H1 (cell line): ENCODE results near the gene WDR74. TPM values are rescaled to one million over a fixed set of nuclear protein-coding genes. Genes with fewer than 3 reads are reported as not detected.

ENCODE experiments used
- CTCF ChIA-PET: fragments of 300-600 bp; sonication (Branson Sonifier 250); formaldehyde crosslinking; loops from one replicate; lab custom pipeline; 2021; ENCODE audit not compliant: partially characterized antibody; lab: Charles Lee
- POLR2A ChIA-PET: fragments of 300-600 bp; sonication (Branson Sonifier 250); formaldehyde crosslinking; loops from one replicate; lab custom pipeline; 2021; ENCODE audit warnings: inconsistent platforms; ENCODE audit not compliant: partially characterized antibody; lab: Charles Lee
- DNase-seq, 2 experiments: peaks; one replicate each; pipeline versions ENCODE4 v3.0.0 to v3.0.0-alpha.2; 2010 to 2022; ENCODE audit warnings: low spot score in 2 of 2, low read depth in 1 of 2, mixed read lengths in 1 of 2
- FAIRE-seq: peaks from 2 replicates; lab custom pipeline; 2011; peaks lifted over from hg19 to GRCh38; lab: Jason Lieb, UNC
- H2AFZ ChIP-seq: 2 replicates; pipeline ENCODE4 v1.8.1; 2012; ENCODE audit warnings: low read length, inconsistent platforms
- H2AK5ac ChIP-seq: 2 replicates; pipeline ENCODE4 v1.6.1; 2013; ENCODE audit warnings: low read depth, low read length
- H2BK120ac ChIP-seq: replicated peaks from 2 replicates; pipeline ENCODE3; 2013; ENCODE audit warnings: low read depth, low read length, inconsistent platforms
- H2BK12ac ChIP-seq: 2 replicates; pipeline ENCODE4 v1.6.1; 2013; ENCODE audit warnings: low read depth, low read length
- H2BK15ac ChIP-seq: 2 replicates; pipeline ENCODE4 v1.6.1; 2013; ENCODE audit warnings: low read length
- H2BK20ac ChIP-seq: 2 replicates; pipeline ENCODE4 v1.6.1; 2013; ENCODE audit warnings: low read length
- H2BK5ac ChIP-seq: 2 replicates; pipeline ENCODE4 v1.6.1; 2013; ENCODE audit warnings: low read depth, low read length
- H3K14ac ChIP-seq: 2 replicates; pipeline ENCODE4 v1.6.1; 2013; ENCODE audit warnings: inconsistent platforms; ENCODE audit not compliant: insufficient read length
- H3K18ac ChIP-seq: 2 replicates; pipeline ENCODE4 v1.6.1; 2013; ENCODE audit warnings: low read length; ENCODE audit errors: extremely low read depth
- H3K23ac ChIP-seq: 2 replicates; pipeline ENCODE4 v1.6.1; 2013; ENCODE audit warnings: inconsistent platforms; ENCODE audit not compliant: insufficient read length
- H3K23me2 ChIP-seq: 2 replicates; pipeline ENCODE4 v1.6.1; 2013; ENCODE audit warnings: low read depth, low read length
- H3K27ac ChIP-seq: 2 replicates; pipeline ENCODE4 v1.6.1; 2011; ENCODE audit warnings: low read depth, low read length, inconsistent platforms
- H3K27me3 ChIP-seq, 4 experiments: replicated peaks in 1 of 4; 1 replicate in 1 of 4; 2 replicates in 3 of 4; pipeline versions ENCODE4 v1.6.1 to v1.8.1; 2011 to 2013; ENCODE audit warnings: low read length in 3 of 4, mild to moderate bottlenecking in 3 of 4, inconsistent platforms in 2 of 4, mixed read lengths in 2 of 4, moderate library complexity in 1 of 4; ENCODE audit not compliant: control insufficient read depth in 3 of 4, insufficient read depth in 3 of 4; ENCODE audit errors: extremely low read depth in 1 of 4
- H3K36me3 ChIP-seq, 4 experiments: 2 replicates each; pipeline versions ENCODE4 v1.6.1 to v1.8.1; 2011 to 2013; ENCODE audit warnings: mild to moderate bottlenecking in 4 of 4, low read length in 3 of 4, moderate library complexity in 2 of 4, control low read depth in 1 of 4, inconsistent platforms in 1 of 4; ENCODE audit not compliant: insufficient read depth in 4 of 4, control insufficient read depth in 2 of 4
- H3K4ac ChIP-seq: replicated peaks from 2 replicates; pipeline ENCODE3; 2013; ENCODE audit warnings: low read length, low read depth, mixed read lengths, inconsistent platforms; ENCODE audit not compliant: insufficient read length
- H3K4me1 ChIP-seq, 4 experiments: replicated peaks in 1 of 4; 1 replicate in 1 of 4; 2 replicates in 3 of 4; pipeline versions ENCODE4 v1.6.1 to v1.8.1; 2011 to 2013; ENCODE audit warnings: low read length in 3 of 4, inconsistent platforms in 2 of 4, mixed read lengths in 1 of 4; ENCODE audit not compliant: insufficient read depth in 4 of 4, control insufficient read depth in 3 of 4
- H3K4me2 ChIP-seq, 2 experiments: 2 replicates each; pipeline versions ENCODE4 v1.6.1 to v1.8.1; 2011 to 2013; ENCODE audit warnings: low read depth in 2 of 2, low read length in 2 of 2, control low read depth in 1 of 2, inconsistent platforms in 1 of 2, mild to moderate bottlenecking in 1 of 2; ENCODE audit not compliant: insufficient read depth in 1 of 2
- H3K4me3 ChIP-seq, 4 experiments: fragments of 200-600, 300-600 bp in 1 of 4; sonication (generic), shearing (Covaris generic), sonication (Bioruptor Twin) in 1 of 4; 2 replicates each; pipeline versions ENCODE4 v1.5.1 to v1.8.1; 2011 to 2016; ENCODE audit warnings: low read length in 4 of 4, low read depth in 3 of 4, control low read depth in 2 of 4, inconsistent platforms in 2 of 4, mild to moderate bottlenecking in 2 of 4, mixed read lengths in 1 of 4, moderate library complexity in 1 of 4; ENCODE audit not compliant: insufficient read depth in 2 of 4; ENCODE audit errors: extremely low read depth in 1 of 4
- H3K56ac ChIP-seq: replicated peaks from 2 replicates; pipeline ENCODE3; 2013; ENCODE audit warnings: low read depth, mild to moderate bottlenecking, mixed read lengths, low read length, inconsistent platforms; ENCODE audit not compliant: insufficient read length
- H3K79me1 ChIP-seq: 2 replicates; pipeline ENCODE4 v1.6.1; 2013; ENCODE audit warnings: low read depth, low read length, control low read depth
- H3K79me2 ChIP-seq, 2 experiments: 2 replicates each; pipeline versions ENCODE4 v1.6.1 to v1.8.1; 2012 to 2013; ENCODE audit warnings: low read length in 2 of 2, mild to moderate bottlenecking in 2 of 2, inconsistent platforms in 1 of 2; ENCODE audit not compliant: insufficient read depth in 2 of 2, control insufficient read depth in 1 of 2
- H3K9ac ChIP-seq, 4 experiments: replicated peaks in 1 of 4; 1 replicate in 1 of 4; 2 replicates in 3 of 4; pipeline versions ENCODE4 v1.6.1 to v1.8.1; 2011 to 2013; ENCODE audit warnings: low read depth in 3 of 4, low read length in 3 of 4, control low read depth in 2 of 4, mild to moderate bottlenecking in 2 of 4, moderate library complexity in 2 of 4, inconsistent platforms in 1 of 4; ENCODE audit errors: extremely low read depth in 1 of 4
- H3K9me3 ChIP-seq, 2 experiments: 2 replicates each; pipeline versions ENCODE4 v1.6.1 to v1.8.1; 2012 to 2013; ENCODE audit warnings: mild to moderate bottlenecking in 2 of 2, moderate library complexity in 2 of 2, control low read depth in 1 of 2, inconsistent platforms in 1 of 2, low read depth in 1 of 2, low read length in 1 of 2, mixed read lengths in 1 of 2; ENCODE audit not compliant: insufficient read depth in 2 of 2
- H4K20me1 ChIP-seq, 2 experiments: replicated peaks in 1 of 2; 2 replicates each; pipeline versions ENCODE3 to v1.8.1; 2011 to 2013; ENCODE audit warnings: inconsistent platforms in 2 of 2, low read length in 2 of 2, mild to moderate bottlenecking in 1 of 2; ENCODE audit not compliant: insufficient read depth in 2 of 2, control insufficient read depth in 1 of 2
- H4K5ac ChIP-seq: 2 replicates; pipeline ENCODE4 v1.6.1; 2013; ENCODE audit warnings: low read length, low read depth, mixed read lengths, inconsistent platforms; ENCODE audit not compliant: insufficient read length
- H4K8ac ChIP-seq: 2 replicates; pipeline ENCODE4 v1.8.0; 2013; ENCODE audit warnings: mild to moderate bottlenecking, moderate library complexity, low read length, inconsistent platforms; ENCODE audit not compliant: insufficient read depth; ENCODE audit errors: extremely low read depth
- H4K91ac ChIP-seq: replicated peaks from 2 replicates; pipeline ENCODE3; 2013; ENCODE audit warnings: low read length, mixed read lengths, inconsistent platforms; ENCODE audit not compliant: insufficient read length
- CTCF ChIP-seq, 3 experiments: IDR thresholded peaks; 1 replicate in 2 of 3; 2 replicates in 1 of 3; pipeline versions ENCODE4 v1.5.1 to v1.6.1; 2011; ENCODE audit warnings: low read length in 3 of 3, mild to moderate bottlenecking in 3 of 3, inconsistent platforms in 2 of 3, low read depth in 1 of 3, moderate library complexity in 1 of 3; ENCODE audit not compliant: insufficient read depth in 1 of 3; ENCODE audit errors: control extremely low read depth in 1 of 3
- NANOG ChIP-seq: IDR thresholded peaks from 2 replicates; pipeline ENCODE4 v1.6.1; 2011; ENCODE audit warnings: low read length, low read depth, mild to moderate bottlenecking, inconsistent platforms; ENCODE audit not compliant: insufficient read depth, poor library complexity, severe bottlenecking
- RBBP5 ChIP-seq: IDR thresholded peaks from 2 replicates; pipeline ENCODE4 v1.7.1; 2012; ENCODE audit warnings: low read depth, mild to moderate bottlenecking, inconsistent platforms, low read length, moderate library complexity, borderline replicate concordance
- RFX5 ChIP-seq: IDR thresholded peaks from 2 replicates; pipeline ENCODE4 v1.6.1; 2011; ENCODE audit warnings: low read depth, low read length, improper control_type of control experiment, borderline replicate concordance
- SAP30 ChIP-seq: fragments of 300-600 bp; sonication (generic); IDR thresholded peaks from 2 replicates; pipeline ENCODE4 v1.7.1; 2012; ENCODE audit warnings: low read length, moderate library complexity, mild to moderate bottlenecking, inconsistent platforms; ENCODE audit not compliant: insufficient read depth, insufficient replicate concordance
- SP2 ChIP-seq: IDR thresholded peaks from 2 replicates; pipeline ENCODE4 v1.6.1; 2012; ENCODE audit warnings: mild to moderate bottlenecking, low read length, inconsistent platforms
- TAF1 ChIP-seq: IDR thresholded peaks from 2 replicates; pipeline ENCODE4 v1.6.1; 2011; ENCODE audit warnings: mild to moderate bottlenecking, low read depth, low read length
- TBP ChIP-seq: IDR thresholded peaks from 2 replicates; pipeline ENCODE4 v1.6.1; 2011; ENCODE audit warnings: low read depth, low read length, improper control_type of control experiment
- WGBS, 2 experiments: shearing (Covaris generic) in 1 of 2; methylation state at CpG; one replicate each; pipeline versions ENCODE4 v1.1.6 to v1.1.7; 2013 to 2015; ENCODE audit warnings: low lambda C conversion rate in 2 of 2, mixed read lengths in 2 of 2, inconsistent platforms in 1 of 2, low coverage in 1 of 2, missing lambda C conversion rate in 1 of 2; ENCODE audit not compliant: insufficient replicate concordance in 2 of 2, insufficient coverage in 1 of 2, insufficient read length in 1 of 2; ENCODE audit errors: extremely low coverage in 1 of 2, missing lambda C conversion rate in 1 of 2; 5-methylcytosine and 5-hydroxymethylcytosine counted together
- polyA plus RNA-seq, 7 experiments: library from polyadenylated mRNA; depleted of rRNA in 3 of 7; stranded (reverse) in 5 of 7; unstranded in 2 of 7; fragments of >200 nt in 5 of 7; fragments of 200-250 nt in 2 of 7; gene quantifications; 1 replicate in 5 of 7; 2 replicates in 1 of 7; 4 replicates in 1 of 7; pipeline versions ENCODE4 v1.2.1 to v1.2.3, GENCODE V29; 2011 to 2013; ENCODE audit warnings: missing spikeins in 2 of 7, mixed read lengths in 2 of 7
- total RNA-seq: library from RNA; stranded (reverse); fragmentation: NEBNext Ultra II Directional; extraction: Animal tissue kit (Norgen Biotek cat#: 25700); gene quantifications from 2 replicates; pipeline ENCODE4 v1.2.1, GENCODE V29; 2021

Gene WDR74
- total and polyA plus RNA-seq, 2 of the 8 experiments (the other 6 are each of a cell fraction or from before 2014, with no cell fraction given) = 93.6 to 97.0 TPM

- POLR2A ChIA-PET = interaction anchor here (0.6 to 52.7 kb wide), 8 partner anchors 12 to 72 kb away, joined by 3 to 2104 read pairs (median 20); partner anchors contain the start of genes CHRM1, NXF1, SLC3A2 and STX5
- Histone ChIP-seq H2BK5ac (peak overlapping the region; percentile 66; the same call in 1 of the 2 replicates), H3K27ac (no peak overlapping the region), H2BK15ac (no peak overlapping the region), H3K79me2 (peaks cover 59 to 99% of the 10 kb centered on the region in 2 experiments), H4K20me1 (peaks cover 19 to 26% of the 10 kb centered on the region in 2 experiments), H3K27me3 (no peaks in the 10 kb centered on the region), H3K79me1 (peaks cover 8% of the 10 kb centered on the region), H2BK12ac (no peak overlapping the region), H4K8ac (peak overlapping the region; percentile 17; the same call in 1 of the 2 replicates), H2AK5ac (peak overlapping the region; percentile 65; the same call in 1 of the 2 replicates), H3K4ac (no peak overlapping the region), H3K23ac (no peak overlapping the region), H3K14ac (no peak overlapping the region), H4K5ac (no peak overlapping the region), H3K56ac (no peak overlapping the region), H2AFZ (no peak overlapping the region), H4K91ac (no peak overlapping the region), H2BK120ac (no peak overlapping the region), H3K9me3 (no peaks in the 10 kb centered on the region), H3K9ac (no peak overlapping the region), H3K4me2 (peak overlapping the region in 1 of 2 experiments; percentile 16; a peak in 2 of 4 replicates), H3K36me3 (peaks cover 0 to 42% (median 8%) of the 10 kb centered on the region in 4 experiments; a peak in 7 of 8 replicates), H2BK20ac (no peak overlapping the region), H3K18ac (no peak overlapping the region; the same call in 1 of the 2 replicates), H3K23me2 (peaks cover 7% of the 10 kb centered on the region), H3K4me3 (no peak overlapping the region), H3K4me1 (peaks cover 0 to 10% (median 6%) of the 10 kb centered on the region in 4 experiments; a peak in 4 of 7 replicates)
- 89% methylated on average over 5 of the region's 5 CpGs; no CpG with 5 or more reads in 1 of the 2 experiments for WGBS, 2 experiments
- CTCF ChIA-PET = interaction anchor here (0.8 to 2.1 kb wide), 11 partner anchors 13 to 107 kb away, joined by 3 to 5 read pairs (median 4); partner anchors contain the start of genes NXF1, TMEM179B and ZBTB3
- no peak for FAIRE-seq
- DNase-seq = no peak
- TF ChIP-seq SP2 = no peak
- TF ChIP-seq RFX5 = no peak
- TF ChIP-seq TAF1 = no peak
- TF ChIP-seq RBBP5 = no peak
- no peak for TF ChIP-seq TBP
- TF ChIP-seq CTCF (IDR thresholded peaks at IDR 0.05; ENCODE audit: control extremely low read depth in 1 of 3, insufficient read depth in 1 of 3, low read depth in 1 of 3, low read length in 3 of 3) = no peak
- TF ChIP-seq NANOG = no peak
- TF ChIP-seq SAP30 = no peak
These were observed 21.6 kb upstream of the WDR74 start for GRCh38 chr11:62860835-62861563.
